Measurements from ENCODE around the gene NUDCD3. TPM values are rescaled to one million over a fixed set of nuclear protein-coding genes. Genes with fewer than 3 reads are reported as not detected.

The NUDCD3 gene
- total and polyA plus RNA-seq, 2 of the 8 experiments (the other 6 are each of a cell fraction or from before 2014, with no cell fraction given) = 35.2 to 93.7 TPM

DNA sequence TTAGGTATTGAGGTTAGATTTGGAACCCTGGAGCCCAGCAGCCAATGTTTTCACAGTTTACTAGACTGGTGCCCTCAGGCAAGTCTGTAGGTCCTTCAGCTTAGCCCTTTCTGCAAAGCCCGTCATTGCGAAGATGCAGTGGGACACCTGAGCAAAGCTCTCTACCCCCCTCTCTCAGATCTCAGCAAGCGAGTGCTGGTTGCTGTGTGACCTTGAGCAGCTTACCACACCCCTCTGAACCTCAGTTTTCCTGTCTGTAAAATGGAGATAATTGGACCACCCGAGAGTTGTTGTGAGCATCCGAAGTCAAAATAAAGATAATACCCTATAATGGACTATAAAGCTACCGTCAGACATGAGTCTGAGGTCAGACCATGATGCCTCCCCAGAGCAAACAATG, 47.0 kb upstream of the NUDCD3 start:
- H3K56ac ChIP-seq (replicated peaks; ENCODE audit: insufficient read length, low read depth, low read length) = no peak overlapping the region
- DNase-seq (ENCODE audit: low read depth in 1 of 2, low spot score in 2 of 2) = no peak
- 84% methylated on average over 6 of the region's 6 CpGs; no CpG with 5 or more reads in 1 of the 2 experiments for WGBS, 2 experiments (ENCODE audit: extremely low coverage in 1 of 2, insufficient coverage in 1 of 2, insufficient read length in 1 of 2, insufficient replicate concordance in 2 of 2, low coverage in 1 of 2, low lambda C conversion rate in 2 of 2, missing lambda C conversion rate in 1 of 2)
- H3K4ac ChIP-seq (replicated peaks; ENCODE audit: insufficient read length, low read depth, low read length) = no peak overlapping the region
- no peak overlapping the region for H3K4me2 ChIP-seq (ENCODE audit: insufficient read depth in 1 of 2, low read depth in 2 of 2, low read length in 2 of 2)
- H4K91ac ChIP-seq (replicated peaks; ENCODE audit: insufficient read length, low read length) = no peak overlapping the region
- no peaks in the 10 kb centered on the region for H3K9me3 ChIP-seq (ENCODE audit: insufficient read depth in 2 of 2, low read depth in 1 of 2, low read length in 1 of 2)
- CTCF ChIA-PET (ENCODE audit: partially characterized antibody) = interaction anchor here (0.5 to 10.0 kb wide), 6 partner anchors 9 to 558 kb away, joined by 3 to 98 read pairs (median 4); no protein-coding TSS in a partner anchor
- H3K18ac ChIP-seq (ENCODE audit: extremely low read depth, low read length) = no peak overlapping the region
- H3K36me3 ChIP-seq (ENCODE audit: control insufficient read depth in 2 of 4, insufficient read depth in 4 of 4, low read length in 3 of 4) = no peaks in the 10 kb centered on the region
- no peak overlapping the region for H2AFZ ChIP-seq (ENCODE audit: low read length)
- no peak for FAIRE-seq
- no peak overlapping the region for H4K5ac ChIP-seq (ENCODE audit: insufficient read length, low read depth, low read length)
- no peak overlapping the region for H2BK12ac ChIP-seq (ENCODE audit: low read depth, low read length)
- no peak overlapping the region for H3K4me3 ChIP-seq (ENCODE audit: extremely low read depth in 1 of 4, insufficient read depth in 2 of 4, low read depth in 3 of 4, low read length in 4 of 4)
- H3K79me1 ChIP-seq (ENCODE audit: low read depth, low read length) = no peaks in the 10 kb centered on the region
- no peak overlapping the region for H3K23ac ChIP-seq (ENCODE audit: insufficient read length)
- no peaks in the 10 kb centered on the region for H3K23me2 ChIP-seq (ENCODE audit: low read depth, low read length)
- TF ChIP-seq SIRT6 (IDR thresholded peaks at IDR 0.05; ENCODE audit: low read length) (no peak), TAF1 (IDR thresholded peaks at IDR 0.05; ENCODE audit: low read depth, low read length) (no peak), POLR2A (IDR thresholded peaks at IDR 0.05; ENCODE audit: control extremely low read depth in 1 of 2, low read depth in 2 of 2, low read length in 2 of 2) (no peak), SIX5 (IDR thresholded peaks at IDR 0.05; ENCODE audit: low read depth, low read length) (no peak), HDAC6 (IDR thresholded peaks at IDR 0.05; ENCODE audit: low read depth, low read length) (no peak), KDM5A (IDR thresholded peaks at IDR 0.05; ENCODE audit: low read length) (no peak), BRCA1 (IDR thresholded peaks at IDR 0.05; ENCODE audit: low read depth, low read length) (no peak), YY1 (IDR thresholded peaks at IDR 0.05; ENCODE audit: low read depth, low read length) (no peak), PHF8 (conservative IDR thresholded peaks at IDR 0.05; ENCODE audit: low read depth, low read length) (no peak), SP2 (IDR thresholded peaks at IDR 0.05; ENCODE audit: low read length) (no peak), NRF1 (IDR thresholded peaks at IDR 0.05; ENCODE audit: low read depth, low read length) (no peak), CREB1 (IDR thresholded peaks at IDR 0.05) (no peak), ZNF274 (IDR thresholded peaks at IDR 0.05; ENCODE audit: borderline replicate concordance, extremely low read depth, low read length) (no peak), CHD1 (IDR thresholded peaks at IDR 0.05; ENCODE audit: low read depth, low read length) (no peak)
- H3K27ac ChIP-seq (ENCODE audit: low read depth, low read length) = no peak overlapping the region
- no peaks in the 10 kb centered on the region for H4K20me1 ChIP-seq (replicated peaks in 1 of 2; ENCODE audit: control insufficient read depth in 1 of 2, insufficient read depth in 2 of 2, low read length in 2 of 2)
- no peak overlapping the region for H2BK15ac ChIP-seq (ENCODE audit: low read length)
- no peak overlapping the region for H2BK5ac ChIP-seq (ENCODE audit: low read depth, low read length)
- H2BK20ac ChIP-seq (ENCODE audit: low read length) = no peak overlapping the region
- H3K14ac ChIP-seq (ENCODE audit: insufficient read length) = no peak overlapping the region
- POLR2A ChIA-PET (ENCODE audit: partially characterized antibody) = interaction anchor here (0.7 to 1.4 kb wide), 4 partner anchors 9 to 35 kb away, joined by 3 to 4 read pairs (median 3); no protein-coding TSS in a partner anchor
- no peak overlapping the region for H2AK5ac ChIP-seq (ENCODE audit: low read depth, low read length)
- no peak overlapping the region for H2BK120ac ChIP-seq (replicated peaks; ENCODE audit: low read depth, low read length)
- H3K27me3 ChIP-seq (replicated peaks in 1 of 4; ENCODE audit: control insufficient read depth in 3 of 4, extremely low read depth in 1 of 4, insufficient read depth in 3 of 4, low read length in 3 of 4) = no peaks in the 10 kb centered on the region
- H4K8ac ChIP-seq (ENCODE audit: extremely low read depth, insufficient read depth, low read length) = no peak overlapping the region
- H3K79me2 ChIP-seq (ENCODE audit: control insufficient read depth in 1 of 2, insufficient read depth in 2 of 2, low read length in 2 of 2) = no peaks in the 10 kb centered on the region
- no peaks in the 10 kb centered on the region for H3K4me1 ChIP-seq (replicated peaks in 1 of 4; ENCODE audit: control insufficient read depth in 3 of 4, insufficient read depth in 4 of 4, low read length in 3 of 4)
- H3K9ac ChIP-seq (replicated peaks in 1 of 4; ENCODE audit: extremely low read depth in 1 of 4, low read depth in 3 of 4, low read length in 3 of 4) = no peak overlapping the region

All from H1 (cell line).